Measurements from ENCODE around the gene CCDC85B.
A peak's percentile ranks its signal among the peaks of the same experiment; 100 is the strongest.

Gene CCDC85B

GRCh38 chr11:65849771-65850216 lies 40.7 kb upstream of the CCDC85B start:
- Histone ChIP-seq H3K4me2 (ENCODE audit: low read length) (no peak overlapping the region), H3K9me3 (ENCODE audit: low read length) (no peaks in the 10 kb centered on the region), H3K27me3 (ENCODE audit: insufficient read depth, low read length) (no peaks in the 10 kb centered on the region), H3K9me2 (ENCODE audit: low read depth, low read length) (no peaks in the 10 kb centered on the region), H3K79me2 (ENCODE audit: insufficient read depth, low read length) (no peaks in the 10 kb centered on the region), H3K36me3 (ENCODE audit: insufficient read depth, low read length) (peaks cover 39% of the 10 kb centered on the region), H3F3A (ENCODE audit: insufficient read depth, low read length) (no peaks in the 10 kb centered on the region), H2AFZ (ENCODE audit: low read length) (no peak overlapping the region), H3K9ac (ENCODE audit: low read length) (no peak overlapping the region), H3K4me1 (ENCODE audit: insufficient read depth, low read length, severe bottlenecking) (no peaks in the 10 kb centered on the region), H3K4me3 (ENCODE audit: low read depth, low read length, poor library complexity, severe bottlenecking) (no peak overlapping the region), H3K27ac (ENCODE audit: low read depth, low read length, poor library complexity, severe bottlenecking) (no peak overlapping the region), H4K20me1 (ENCODE audit: insufficient read depth, low read length) (no peaks in the 10 kb centered on the region; the same call in 1 of the 2 replicates)
- TF ChIP-seq CTCF (IDR thresholded peaks at IDR 0.05; ENCODE audit: low read length) = no peak
- no peak for TF ChIP-seq EZH2 (IDR thresholded peaks at IDR 0.05; ENCODE audit: borderline replicate concordance, low read length)

- H3K9me3 ChIP-seq (ENCODE audit: low read length) = no peaks in the 10 kb centered on the region
- H3K27ac ChIP-seq (ENCODE audit: low read depth, low read length, poor library complexity, severe bottlenecking) = no peak overlapping the region
- no peaks in the 10 kb centered on the region for H3K27me3 ChIP-seq (ENCODE audit: insufficient read depth, low read length)
- no peak overlapping the region for H3K9ac ChIP-seq (ENCODE audit: low read length)
- H2AFZ ChIP-seq (ENCODE audit: low read length) = no peak overlapping the region
- peaks cover 46% of the 10 kb centered on the region for H3K36me3 ChIP-seq (ENCODE audit: insufficient read depth, low read length)
- H4K20me1 ChIP-seq (ENCODE audit: insufficient read depth, low read length) = no peaks in the 10 kb centered on the region; the same call in 1 of the 2 replicates
- no peaks in the 10 kb centered on the region for H3K9me2 ChIP-seq (ENCODE audit: low read depth, low read length)
- no peak overlapping the region for H3K4me2 ChIP-seq (ENCODE audit: low read length)
- no peaks in the 10 kb centered on the region for H3K79me2 ChIP-seq (ENCODE audit: insufficient read depth, low read length)
- H3K4me3 ChIP-seq (ENCODE audit: low read depth, low read length, poor library complexity, severe bottlenecking) = no peak overlapping the region
- no peak for TF ChIP-seq EZH2 (IDR thresholded peaks at IDR 0.05; ENCODE audit: borderline replicate concordance, low read length)
- no peak for TF ChIP-seq CTCF (IDR thresholded peaks at IDR 0.05; ENCODE audit: low read length)
- no peaks in the 10 kb centered on the region for H3F3A ChIP-seq (ENCODE audit: insufficient read depth, low read length)
- H3K4me1 ChIP-seq (ENCODE audit: insufficient read depth, low read length, severe bottlenecking) = no peaks in the 10 kb centered on the region
Observed at GRCh38 chr11:65850217-65851082, 40.0 kb upstream of the CCDC85B start.

- H4K20me1 ChIP-seq (ENCODE audit: insufficient read depth, low read length) = no peaks in the 10 kb centered on the region; the same call in 1 of the 2 replicates
Observed at GRCh38 chr11:65851083-65851579, 39.3 kb upstream of the CCDC85B start.

More at GRCh38 chr11:65851083-65851579, 39.3 kb upstream of the CCDC85B start:
- H3K27ac ChIP-seq (ENCODE audit: low read depth, low read length, poor library complexity, severe bottlenecking) = no peak overlapping the region
- H2AFZ ChIP-seq (ENCODE audit: low read length) = no peak overlapping the region
- no peak overlapping the region for H3K4me3 ChIP-seq (ENCODE audit: low read depth, low read length, poor library complexity, severe bottlenecking)
- no peaks in the 10 kb centered on the region for H3K9me2 ChIP-seq (ENCODE audit: low read depth, low read length)
- no peaks in the 10 kb centered on the region for H3F3A ChIP-seq (ENCODE audit: insufficient read depth, low read length)
- H3K9me3 ChIP-seq (ENCODE audit: low read length) = no peaks in the 10 kb centered on the region
- H3K9ac ChIP-seq (ENCODE audit: low read length) = no peak overlapping the region
- no peak overlapping the region for H3K4me2 ChIP-seq (ENCODE audit: low read length)
- peaks cover 1% of the 10 kb centered on the region for H3K4me1 ChIP-seq (ENCODE audit: insufficient read depth, low read length, severe bottlenecking)
- peaks cover 52% of the 10 kb centered on the region for H3K36me3 ChIP-seq (ENCODE audit: insufficient read depth, low read length)
- no peaks in the 10 kb centered on the region for H3K27me3 ChIP-seq (ENCODE audit: insufficient read depth, low read length)
- H3K79me2 ChIP-seq (ENCODE audit: insufficient read depth, low read length) = peaks cover 3% of the 10 kb centered on the region
- no peak for TF ChIP-seq EZH2 (IDR thresholded peaks at IDR 0.05; ENCODE audit: borderline replicate concordance, low read length)
- TF ChIP-seq CTCF (IDR thresholded peaks at IDR 0.05; ENCODE audit: low read length) = peak; percentile 66
